ENCODE results near the gene LAMTOR3.
"Not testable (repeated sequence)": the region's sequence is repeated elsewhere in the genome, so short reads cannot be mapped to it uniquely, and the experiment has no call there.

Gene LAMTOR3

DNA sequence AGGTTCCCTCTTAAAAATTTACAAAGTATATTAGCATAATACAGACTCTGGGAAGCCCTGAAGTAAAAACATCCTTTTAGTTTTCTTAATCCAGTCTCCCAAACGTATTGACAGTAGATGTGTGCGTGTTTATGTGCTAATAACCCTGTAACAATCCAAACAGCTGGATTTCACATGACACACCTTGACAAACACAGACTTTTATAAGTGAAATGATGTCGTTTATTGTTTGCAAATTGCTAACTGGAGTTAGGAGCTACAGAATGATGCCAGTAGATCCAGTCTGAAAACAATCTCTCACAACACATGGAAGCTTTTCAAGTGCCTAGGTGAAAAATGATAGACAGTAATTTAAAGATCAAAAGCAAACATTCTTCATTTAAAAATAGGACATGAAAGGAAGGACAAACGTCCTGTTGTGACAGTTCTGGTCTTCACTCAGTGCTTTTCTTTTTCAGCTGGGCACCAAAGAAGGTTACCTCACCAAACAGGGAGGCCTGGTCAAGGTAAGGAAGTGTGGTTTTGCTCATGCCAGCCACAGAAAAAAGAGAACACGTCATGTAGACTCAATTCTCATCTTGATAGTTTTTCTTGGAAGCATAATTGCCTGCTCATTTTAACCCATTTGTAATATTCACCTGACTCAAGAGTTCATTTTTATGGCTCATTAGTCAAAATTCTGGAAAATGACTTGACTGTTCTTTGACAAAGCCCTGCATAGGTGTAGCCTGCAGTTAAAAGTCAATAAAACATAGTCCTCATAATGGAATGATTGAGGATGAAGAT, 32.9 kb downstream of the LAMTOR3 start:
- no peak for DNase-seq

- no peak for DNase-seq
Observed at GRCh38 chr4:99860521-99860920, 33.7 kb downstream of the LAMTOR3 start.

DNA sequence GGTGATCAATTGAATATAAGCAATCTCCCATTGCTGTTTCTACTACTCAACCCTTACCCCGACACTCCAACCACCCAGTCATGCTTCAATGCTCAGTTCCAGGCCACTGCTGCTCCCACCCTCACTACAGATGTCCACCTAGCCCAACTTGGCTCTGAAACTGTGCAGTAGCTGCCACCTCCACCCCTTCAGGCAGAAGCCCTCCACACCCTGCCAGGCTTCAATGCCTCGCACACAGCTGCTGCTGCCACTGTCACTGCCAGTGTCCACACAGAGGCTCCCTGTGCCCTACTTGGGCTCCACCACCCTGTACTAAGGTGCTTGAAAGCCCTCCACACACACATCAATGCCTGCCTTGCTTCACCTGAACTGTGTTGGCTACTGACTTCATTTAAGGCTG, 34.6 kb downstream of the LAMTOR3 start:
- no peak for DNase-seq

GRCh38 chr4:99857307-99857706, 36.9 kb downstream of the LAMTOR3 start:
- no peak for DNase-seq

GRCh38 chr4:99856166-99856565, 38.1 kb downstream of the LAMTOR3 start:
- DNase-seq: no peak

DNA sequence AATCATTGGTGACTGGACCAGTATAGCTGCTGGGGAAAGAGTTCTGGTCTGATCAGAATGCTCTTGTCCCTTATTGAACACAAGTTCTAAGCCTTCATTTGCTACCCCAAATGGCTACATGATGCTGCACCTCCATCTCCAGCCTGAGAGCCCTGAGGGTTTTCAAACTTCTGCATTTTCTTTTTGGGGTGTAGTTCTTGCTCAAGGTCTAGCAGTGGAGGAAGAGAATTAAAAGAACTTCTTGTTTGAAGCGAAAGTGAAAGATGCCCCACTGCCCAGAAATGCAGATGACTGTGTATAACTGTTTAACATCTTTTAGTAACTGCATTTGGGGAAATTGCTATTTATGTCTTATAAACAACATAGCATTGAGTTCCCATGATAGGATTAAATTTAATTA, 38.5 kb downstream of the LAMTOR3 start:
- DNase-seq: no peak

DNA sequence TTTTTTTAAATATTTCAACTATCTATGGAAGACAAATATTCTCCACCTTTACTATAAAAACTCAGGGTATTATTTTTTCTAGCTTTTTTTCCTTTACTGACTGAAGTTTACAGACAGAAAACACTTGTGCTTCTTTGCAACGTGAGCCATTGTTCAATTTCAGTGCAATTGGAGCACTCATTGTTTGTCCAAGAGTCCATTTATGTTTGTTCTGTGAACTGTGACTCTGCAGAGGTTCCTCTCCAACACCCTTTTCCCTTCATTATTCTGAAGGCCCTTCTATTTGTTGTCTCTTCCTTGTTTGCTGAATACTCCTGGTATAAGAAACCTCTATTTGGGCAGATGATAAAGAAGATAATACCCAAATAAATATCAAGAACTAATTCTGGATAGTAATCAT, 40.2 kb downstream of the LAMTOR3 start:
- DNase-seq: no peak

DNA sequence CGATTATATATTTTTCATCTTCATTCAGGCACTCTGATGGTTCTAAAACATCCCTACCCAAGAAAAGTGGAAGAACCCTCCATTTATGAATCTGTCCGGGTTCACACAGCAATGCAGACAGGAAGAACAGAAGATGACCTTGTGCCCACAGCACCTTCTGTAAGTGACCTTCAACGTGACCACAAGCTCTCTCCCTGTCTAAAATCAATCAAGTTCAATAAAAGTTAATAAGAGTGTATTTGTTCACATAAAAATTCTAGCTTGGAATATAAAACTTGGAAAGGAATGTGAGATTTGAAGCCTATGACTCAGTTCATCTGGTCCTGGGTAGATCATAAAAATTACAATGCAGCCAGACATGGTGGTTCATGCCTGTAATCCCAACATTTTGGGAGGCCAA, 41.0 kb downstream of the LAMTOR3 start:
- DNase-seq: no peak

DNA sequence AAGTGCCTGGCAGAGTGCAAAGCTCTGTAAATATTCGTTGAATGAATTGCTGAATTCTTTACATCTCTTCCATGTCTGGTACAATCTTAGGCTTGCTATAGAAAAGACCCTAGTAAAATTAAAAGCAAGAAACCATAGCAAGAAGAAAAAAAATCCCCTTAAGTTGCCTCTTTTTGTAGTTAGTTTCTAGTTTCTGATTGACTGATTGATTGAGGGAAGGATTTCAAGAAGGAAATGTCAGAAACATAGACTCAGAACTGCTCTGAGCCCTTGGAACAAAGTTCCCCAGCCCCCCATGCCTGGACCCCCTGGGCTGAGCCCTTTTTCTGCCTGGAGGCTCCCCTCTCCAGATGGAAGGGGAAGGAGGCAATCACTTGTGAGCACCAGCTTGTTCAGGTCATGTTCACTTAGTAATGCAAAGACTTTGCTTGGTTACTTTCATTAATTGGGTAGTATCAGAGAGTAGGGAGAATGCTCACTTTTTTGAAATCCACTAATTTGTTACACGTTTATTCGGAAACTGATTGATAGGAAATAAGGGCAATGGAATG, 42.0 kb downstream of the LAMTOR3 start:
- DNase-seq: no peak

DNA sequence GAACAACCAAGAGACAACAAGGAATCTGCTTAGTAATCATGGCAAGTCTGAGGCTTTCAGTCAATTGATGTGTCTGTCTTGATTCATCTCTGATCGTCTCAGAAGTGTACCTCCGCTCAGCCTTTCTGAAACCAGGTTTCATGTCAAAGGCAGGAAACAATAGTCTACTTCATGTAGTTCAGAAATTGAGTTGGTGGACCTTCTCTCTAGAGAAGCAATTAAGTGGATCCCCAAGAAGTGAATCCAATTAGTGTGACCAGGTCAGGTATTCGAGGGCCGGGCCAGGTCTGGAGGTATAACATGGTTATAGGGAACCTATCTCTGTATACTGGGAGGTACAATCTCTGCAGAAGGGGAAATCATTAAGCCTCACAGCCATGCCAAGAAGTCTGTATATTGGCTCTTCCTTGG, 45.6 kb downstream of the LAMTOR3 start:
- DNase-seq: no peak

GRCh38 chr4:99847362-99847976, 46.8 kb downstream of the LAMTOR3 start:
- no peak for DNase-seq

- no peak for DNase-seq
Observed at GRCh38 chr4:99846891-99847290, 47.3 kb downstream of the LAMTOR3 start.

DNA sequence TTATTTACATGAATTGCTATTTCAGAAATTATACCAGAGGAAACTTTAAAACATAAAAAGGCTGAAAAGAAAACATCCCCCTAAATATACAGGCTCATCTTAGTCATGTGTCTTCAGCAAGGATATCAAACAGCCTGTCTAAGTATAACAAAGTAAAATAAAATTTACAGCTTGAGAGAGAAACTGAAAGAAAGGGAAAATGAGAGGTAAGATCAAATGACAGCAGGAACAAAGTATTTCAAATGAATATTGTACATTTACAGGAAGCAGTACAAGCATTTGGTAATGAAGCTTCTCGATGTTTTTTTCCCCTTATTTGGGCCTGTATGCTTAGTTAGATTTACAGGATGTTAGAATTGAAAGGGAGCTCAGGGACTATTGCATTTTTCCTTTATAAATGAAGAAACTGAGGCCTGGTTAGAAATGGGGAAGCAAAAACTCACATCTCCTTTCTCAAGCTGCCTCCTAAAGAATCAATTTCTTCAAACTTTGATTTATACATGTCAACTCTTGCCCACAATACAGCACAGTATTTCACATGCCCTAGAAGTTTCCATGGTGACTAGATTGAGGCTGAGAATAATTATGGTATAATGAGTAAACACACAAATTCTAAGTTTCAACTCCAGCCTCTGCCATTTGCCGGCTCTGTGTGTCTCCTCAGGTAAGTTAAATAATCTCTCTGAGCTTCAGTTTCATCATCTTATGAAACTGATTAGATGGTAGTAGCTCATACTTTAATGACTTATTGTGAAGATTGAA, 48.3 kb downstream of the LAMTOR3 start:
- DNase-seq: no peak

- no peak for DNase-seq
Observed at GRCh38 chr4:99845179-99845578, 49.0 kb downstream of the LAMTOR3 start.

GRCh38 chr4:99844048-99844447, 50.2 kb downstream of the LAMTOR3 start:
- no peak for DNase-seq

DNA sequence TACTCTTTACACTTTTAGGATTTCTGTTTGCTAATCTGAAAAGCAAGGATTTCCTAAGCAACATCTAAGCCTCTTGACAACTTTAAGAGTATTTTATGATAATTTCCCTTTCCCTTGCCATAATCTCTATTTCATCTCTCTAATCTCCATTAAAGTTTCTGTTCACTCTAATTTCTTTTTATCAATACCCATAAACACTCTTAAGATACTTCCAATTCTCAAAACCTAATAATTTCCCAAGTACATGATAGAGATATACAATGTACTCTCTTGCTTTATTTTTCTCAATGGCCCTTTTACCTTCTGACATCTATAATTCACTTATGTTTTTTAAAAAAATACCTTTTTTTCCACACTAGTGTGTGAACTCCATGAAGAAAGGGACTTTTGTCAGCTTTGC, 50.8 kb downstream of the LAMTOR3 start:
- no peak for DNase-seq

DNA sequence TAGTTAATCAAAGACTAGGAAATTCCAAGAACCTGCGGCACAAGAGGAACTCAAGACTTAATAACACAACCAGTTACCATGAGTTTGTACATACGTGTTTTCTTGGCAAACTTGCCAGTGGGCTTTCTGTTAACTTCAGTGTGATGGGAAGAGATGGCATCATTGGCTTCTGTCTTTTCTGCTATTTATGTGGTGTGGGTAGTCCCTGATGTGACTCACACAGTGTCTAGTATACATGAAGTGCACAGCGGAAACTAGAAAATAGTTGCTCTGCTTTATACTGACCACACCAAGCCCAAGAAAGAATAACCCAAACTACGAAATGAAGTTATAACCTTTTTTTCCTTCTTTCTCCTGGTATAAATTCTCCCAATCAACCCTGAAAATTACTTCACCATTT, 53.1 kb downstream of the LAMTOR3 start:
- no peak for DNase-seq

DNA sequence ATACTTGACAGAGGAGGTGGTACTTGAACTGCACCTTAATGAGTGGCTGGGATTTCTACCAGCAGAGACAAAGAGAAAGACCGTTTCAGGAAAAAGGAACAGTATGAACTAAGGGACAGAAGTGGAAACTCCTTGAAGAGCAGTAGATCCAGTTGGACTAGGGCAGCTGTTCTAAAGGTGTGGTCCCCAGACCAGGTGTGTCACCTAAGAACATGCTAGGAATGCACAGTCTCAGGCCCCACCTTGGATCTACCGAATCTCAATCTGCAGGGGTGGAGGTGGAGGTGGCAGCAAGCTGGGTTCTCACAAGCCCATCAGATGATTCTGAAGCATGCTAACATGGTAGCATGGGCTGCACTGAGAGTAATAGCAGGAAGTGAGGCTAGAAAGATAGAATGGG, 55.3 kb downstream of the LAMTOR3 start:
- no peak for DNase-seq

GRCh38 chr4:99835942-99836341, 58.3 kb downstream of the LAMTOR3 start:
- no peak for DNase-seq

- DNase-seq: no peak
Observed at GRCh38 chr4:99834569-99834968, 59.7 kb downstream of the LAMTOR3 start.

DNA sequence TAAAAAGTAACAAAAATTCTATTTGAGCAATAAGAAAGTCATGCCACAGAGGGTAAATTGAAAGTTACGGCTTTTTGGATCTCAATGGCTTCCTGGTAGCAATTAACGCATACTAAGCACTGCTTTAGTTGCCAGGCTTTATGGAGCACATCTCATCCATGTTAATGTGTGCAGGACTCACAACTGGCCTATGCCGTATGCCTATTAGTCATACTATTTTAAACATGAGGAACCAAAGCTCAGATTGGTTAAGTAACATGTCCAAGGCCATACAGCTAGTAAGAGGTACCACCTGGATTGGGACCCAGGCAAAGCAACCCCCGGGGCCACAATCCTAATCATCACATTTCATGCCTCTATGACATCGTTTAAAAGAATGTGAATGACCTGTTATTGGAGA, 60.5 kb downstream of the LAMTOR3 start:
- DNase-seq: no peak

DNA sequence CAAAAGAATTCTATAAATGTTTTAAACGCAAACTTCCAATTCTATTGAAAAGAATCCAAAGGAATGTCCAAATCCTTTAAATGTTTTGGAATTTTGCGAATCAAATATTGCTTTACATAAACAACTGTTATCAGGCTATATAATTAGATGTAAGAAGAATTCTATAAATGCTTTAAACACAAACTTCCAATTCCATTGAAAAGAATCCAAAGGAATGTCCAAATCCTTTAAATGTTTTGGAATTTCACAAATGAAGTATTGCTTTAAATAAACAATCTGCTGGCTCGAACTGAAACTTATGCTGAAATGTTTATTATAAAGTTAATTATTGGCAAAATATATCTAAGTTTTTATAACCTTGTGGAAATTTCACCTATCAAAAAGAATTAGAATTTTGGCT, 61.5 kb downstream of the LAMTOR3 start:
- DNase-seq: no peak

GRCh38 chr4:99832321-99832720, 61.9 kb downstream of the LAMTOR3 start:
- no peak for DNase-seq

DNA sequence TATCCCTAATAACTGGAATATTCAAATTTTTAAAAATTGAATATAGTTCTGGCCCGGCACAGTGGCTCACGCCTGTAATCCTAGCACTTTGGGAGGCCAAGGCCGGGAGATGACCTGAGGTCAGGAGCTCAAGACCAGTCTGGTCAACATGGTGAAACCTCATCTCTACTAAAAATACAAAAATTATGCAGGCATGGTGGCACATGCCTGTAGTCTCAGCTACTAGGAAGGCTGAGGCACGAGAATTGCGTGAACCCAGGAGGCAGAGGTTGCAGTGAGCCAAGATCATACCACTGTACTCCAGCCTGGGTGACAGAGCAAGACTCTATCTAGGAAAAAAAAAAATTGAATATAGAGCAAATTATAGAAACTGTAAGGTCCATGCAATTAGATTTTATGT, 64.2 kb downstream of the LAMTOR3 start:
- not testable (repeated sequence) for DNase-seq

All from effector CD4-positive, alpha-beta T cell (primary cell).